K562 treated with DMSO at 1 percent for 24 hours (cell line): Measurements from ENCODE around the gene ZNF165. TPM values are rescaled to one million over a fixed set of nuclear protein-coding genes. Genes with fewer than 3 reads are reported as not detected.

ENCODE experiments used
- total RNA-seq: library from RNA; unstranded; fragments of 300-600 nt; gene quantifications from 2 replicates; pipeline ENCODE4 v1.2.3, GENCODE V29; 2022; ENCODE audit warnings: low read depth; ENCODE audit not compliant: insufficient read depth

Gene ZNF165
- total RNA-seq: 2.2 and 3.2 TPM in 2 replicates

GRCh38 chr6:28080381-28080630, at the start of gene ZNF165:
TSS of gene ZNF165 (plus strand) at chr6:28080568. CDS start at chr6:28085481, 4,913 bp downstream.

GRCh38 chr6:28124350-28124970, 44.1 kb downstream of the ZNF165 start, which contains the start of gene ZSCAN16:
TSS of gene ZSCAN16 (plus strand) at chr6:28124609. CDS start at chr6:28125444, 835 bp downstream.

Other genes with a start within 250 kb of the ZNF165 start
- gene OR2B2, start 168.2 kb upstream of the ZNF165 start, total RNA-seq: 0.25 TPM in 1 of 2 replicates, not detected in the other
- 3.2 and 3.7 TPM in 2 replicates for gene OR2B6, start 123.3 kb upstream of the ZNF165 start, total RNA-seq
- gene ZSCAN16, start 44.0 kb downstream of the ZNF165 start, total RNA-seq: not detected in 2 replicates
- 16.6 and 16.8 TPM in 2 replicates for gene ZKSCAN8, start 61.3 kb downstream of the ZNF165 start, total RNA-seq
- gene ZSCAN9, start 144.7 kb downstream of the ZNF165 start, total RNA-seq: 19.9 and 22.7 TPM in 2 replicates
- 6.9 and 8.3 TPM in 2 replicates for gene ZKSCAN4, start 171.7 kb downstream of the ZNF165 start, total RNA-seq
- gene NKAPL, start 178.7 kb downstream of the ZNF165 start, total RNA-seq: not detected in 2 replicates
- gene ZSCAN26, start 186.6 kb downstream of the ZNF165 start, total RNA-seq: 7.4 and 8.7 TPM in 2 replicates
- gene PGBD1, start 201.0 kb downstream of the ZNF165 start, total RNA-seq: 9.8 and 11.2 TPM in 2 replicates